HS-27A (cell line): Measurements from ENCODE around the gene TRRAP.

Experiments used
- DNase-seq: peaks from one replicate; pipeline ENCODE4 v3.0.0-alpha.2; 2012; ENCODE audit warnings: low read depth, missing footprints

The TRRAP gene

DNA sequence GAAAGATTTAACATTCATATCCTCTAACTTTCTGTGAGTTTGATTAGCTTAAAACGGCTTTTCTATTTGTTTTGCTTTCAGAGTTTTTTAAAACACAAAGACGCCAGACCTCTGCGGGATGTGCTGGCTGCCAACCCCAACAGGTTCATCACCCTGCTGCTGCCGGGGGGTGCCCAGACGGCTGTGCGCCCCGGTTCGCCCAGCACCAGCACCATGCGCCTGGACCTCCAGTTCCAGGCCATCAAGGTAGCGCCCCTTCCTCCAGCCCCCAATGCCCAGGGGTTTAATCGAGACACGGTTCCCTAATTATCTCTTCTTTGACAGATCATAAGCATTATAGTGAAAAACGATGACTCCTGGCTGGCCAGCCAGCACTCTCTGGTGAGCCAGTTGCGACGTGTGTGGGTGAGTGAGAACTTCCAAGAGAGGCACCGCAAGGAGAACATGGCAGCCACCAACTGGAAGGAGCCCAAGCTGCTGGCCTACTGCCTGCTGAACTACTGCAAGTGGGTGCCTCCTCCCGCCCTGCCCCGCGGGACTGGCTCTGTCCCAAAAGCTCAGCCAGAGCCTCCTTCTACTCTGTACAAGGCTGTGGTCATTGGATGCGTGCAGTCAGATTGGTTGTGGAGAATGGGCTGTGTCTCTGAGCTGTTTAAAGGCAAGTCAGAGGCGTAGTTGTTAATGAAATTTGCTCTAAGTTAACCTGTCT, 71.2 kb downstream of the TRRAP start:
- DNase-seq, result no peak

DNA sequence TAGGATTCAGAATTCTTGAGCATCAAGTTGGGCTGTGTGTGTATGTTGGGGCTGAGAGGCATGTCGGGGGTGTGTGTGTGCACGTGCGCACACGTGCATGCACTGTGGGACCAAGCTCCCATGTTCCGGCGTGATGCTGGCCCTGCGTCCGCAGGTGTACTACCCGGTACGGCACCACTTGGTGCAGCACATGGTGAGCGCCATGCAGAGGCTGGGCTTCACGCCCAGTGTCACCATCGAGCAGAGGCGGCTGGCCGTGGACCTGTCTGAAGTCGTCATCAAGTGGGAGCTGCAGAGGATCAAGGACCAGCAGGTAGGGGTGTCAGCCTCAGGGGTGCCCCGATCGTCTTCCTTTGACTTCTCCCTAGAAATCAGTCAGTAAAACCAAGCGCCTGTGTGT, 77.7 kb downstream of the TRRAP start:
- no peak for DNase-seq

DNA sequence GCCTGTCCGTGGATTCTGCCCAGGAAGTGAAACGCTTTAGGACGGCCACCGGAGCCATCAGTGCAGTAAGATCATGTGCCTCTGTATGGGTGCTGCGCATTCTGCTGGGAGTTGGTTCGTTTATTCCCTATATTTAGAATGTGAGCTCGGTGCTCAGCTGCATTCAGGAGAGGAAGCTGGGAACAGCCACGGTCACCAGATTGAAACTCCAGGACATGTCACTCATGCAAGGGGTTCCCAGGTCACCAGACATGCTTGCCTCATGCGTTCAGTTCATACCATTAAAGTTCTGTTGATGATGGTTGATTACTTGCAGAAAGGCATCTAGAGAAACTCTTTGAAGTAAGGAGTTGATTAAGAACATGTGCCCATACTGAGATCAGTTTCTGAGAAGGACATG, 78.1 kb downstream of the TRRAP start:
- DNase-seq, result no peak

DNA sequence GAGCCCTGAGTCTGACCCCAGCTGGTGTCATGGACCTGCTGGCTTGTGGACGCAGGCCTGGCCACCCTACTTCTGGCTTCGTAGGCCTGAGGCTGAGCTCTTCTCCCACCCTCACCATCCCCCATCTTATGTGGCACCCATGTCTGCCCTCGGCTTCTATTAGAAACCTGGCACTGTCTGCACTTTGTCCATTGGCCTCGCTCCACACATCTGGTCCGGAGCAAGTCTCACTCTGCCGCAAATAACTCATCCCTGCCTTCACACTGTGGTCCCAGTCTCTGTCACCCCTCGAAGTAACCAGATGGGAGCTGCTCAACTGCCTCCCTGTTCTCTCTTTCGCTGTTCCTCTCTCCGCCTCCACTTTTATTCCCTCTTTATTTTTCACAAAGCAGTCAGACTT, 78.6 kb downstream of the TRRAP start:
- DNase-seq, result no peak

DNA sequence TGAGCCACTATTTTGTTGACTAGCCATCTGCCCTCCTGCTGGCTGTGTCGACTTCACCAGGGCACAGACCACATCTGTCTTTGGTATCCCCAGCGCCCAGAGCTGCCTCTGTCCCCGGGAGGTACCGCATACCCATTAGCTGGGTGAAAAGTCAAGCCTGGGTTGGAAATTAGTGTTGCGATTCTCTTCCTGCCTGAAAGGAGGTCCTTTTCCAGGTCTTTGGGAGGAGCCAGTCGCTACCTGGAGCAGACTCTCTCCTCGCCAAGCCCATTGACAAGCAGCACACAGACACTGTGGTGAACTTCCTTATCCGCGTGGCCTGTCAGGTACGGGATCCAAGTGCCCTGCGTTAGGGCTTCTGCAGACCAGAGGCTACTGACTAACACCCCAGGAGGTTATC, 79.4 kb downstream of the TRRAP start:
- DNase-seq, result no peak

DNA sequence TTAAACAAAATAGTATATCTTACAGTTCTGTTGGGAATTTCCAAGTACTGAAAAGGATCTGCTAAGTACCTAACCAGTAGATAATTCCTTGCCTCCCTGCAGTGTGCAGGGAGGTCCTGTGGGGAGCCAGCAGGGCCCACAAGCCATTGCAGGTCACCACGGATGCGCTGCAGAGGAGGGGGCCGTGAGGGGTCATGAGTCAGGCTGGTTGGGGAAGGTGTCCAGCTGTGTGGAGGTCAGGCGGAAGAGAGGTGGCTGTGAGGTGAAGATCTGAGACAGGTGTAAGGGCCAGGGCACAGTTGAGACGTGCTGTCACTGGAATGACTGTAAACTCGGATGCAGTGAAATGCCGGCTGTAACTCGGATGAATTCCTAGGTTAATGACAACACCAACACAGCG, 80.6 kb downstream of the TRRAP start:
- DNase-seq, result no peak

DNA sequence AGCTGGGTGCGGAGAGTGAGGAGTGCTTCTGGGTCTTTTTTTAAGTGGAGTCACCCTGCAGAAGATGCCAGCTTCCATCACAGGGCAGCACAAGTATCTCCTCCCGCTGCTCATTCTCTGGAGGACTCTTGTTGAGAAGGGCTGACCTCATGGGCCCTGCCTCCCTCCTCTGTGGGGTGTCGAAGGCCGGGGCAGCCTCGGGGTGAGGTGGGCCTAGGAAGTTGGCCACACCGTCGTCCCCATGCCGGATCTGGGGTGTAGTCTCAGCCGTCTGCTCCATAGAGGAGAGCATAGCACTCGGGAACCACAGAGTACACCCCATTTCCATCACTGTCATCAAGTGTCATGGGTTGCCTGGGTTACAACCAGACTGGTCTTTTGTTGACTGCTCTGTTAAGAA, 85.0 kb downstream of the TRRAP start:
- no peak for DNase-seq

DNA sequence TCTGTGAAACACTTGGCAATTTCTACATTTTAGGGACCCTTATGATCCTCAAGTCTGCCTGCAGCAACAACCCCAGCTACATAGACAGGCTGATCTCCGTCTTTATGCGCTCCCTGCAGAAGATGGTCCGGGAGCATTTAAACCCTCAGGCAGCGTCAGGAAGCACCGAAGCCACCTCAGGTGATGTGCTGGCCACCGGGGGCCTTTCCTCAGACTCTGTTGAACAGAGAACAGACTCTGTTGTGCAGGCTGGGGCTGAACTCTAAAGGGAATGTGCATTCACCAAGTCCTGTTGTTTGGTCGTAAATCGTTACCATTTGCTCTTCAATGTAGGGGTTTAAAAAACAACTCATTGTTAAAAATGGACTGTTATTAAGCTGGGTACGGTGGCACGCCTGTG, 86.3 kb downstream of the TRRAP start:
- no peak for DNase-seq

DNA sequence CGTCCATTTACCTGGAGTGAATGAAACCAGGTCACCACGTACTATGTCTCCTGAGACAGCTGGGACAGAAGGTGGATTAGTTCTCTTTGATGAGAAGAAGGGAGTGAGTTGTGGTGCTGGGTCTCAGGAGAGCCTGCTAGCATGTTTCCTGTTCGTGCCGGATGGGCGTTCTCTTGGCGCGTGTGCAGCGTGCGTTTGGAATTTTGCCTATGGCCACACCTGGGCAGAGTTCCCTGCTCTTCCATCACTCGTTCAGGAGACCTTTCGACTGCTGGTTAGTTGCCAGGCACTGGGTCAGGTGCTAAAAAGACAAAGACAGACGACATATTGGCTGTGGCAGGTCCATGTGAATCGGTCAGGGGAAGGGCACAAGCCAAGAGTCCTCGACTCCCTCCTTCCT, 90.3 kb downstream of the TRRAP start:
- DNase-seq, result no peak

DNA sequence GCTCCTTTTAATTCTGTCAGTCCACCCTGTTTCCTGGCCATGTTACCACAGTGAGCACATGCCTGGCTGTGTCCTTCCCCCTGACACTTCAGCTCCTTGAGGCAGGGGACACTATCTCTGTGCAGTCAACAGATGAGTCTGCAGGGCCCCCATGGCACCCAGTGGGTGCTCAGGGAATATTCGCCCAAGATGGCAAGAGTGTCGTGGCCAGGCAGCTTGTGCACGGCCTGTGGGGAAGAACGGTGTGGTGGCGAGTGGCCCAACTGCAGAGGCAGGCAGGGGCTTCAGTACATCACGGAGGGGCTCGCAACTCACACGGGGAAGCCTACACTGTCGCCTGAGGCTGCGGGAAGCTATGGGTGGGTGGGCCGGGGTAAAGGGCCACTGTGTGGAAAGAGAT, 91.1 kb downstream of the TRRAP start:
- no peak for DNase-seq

DNA sequence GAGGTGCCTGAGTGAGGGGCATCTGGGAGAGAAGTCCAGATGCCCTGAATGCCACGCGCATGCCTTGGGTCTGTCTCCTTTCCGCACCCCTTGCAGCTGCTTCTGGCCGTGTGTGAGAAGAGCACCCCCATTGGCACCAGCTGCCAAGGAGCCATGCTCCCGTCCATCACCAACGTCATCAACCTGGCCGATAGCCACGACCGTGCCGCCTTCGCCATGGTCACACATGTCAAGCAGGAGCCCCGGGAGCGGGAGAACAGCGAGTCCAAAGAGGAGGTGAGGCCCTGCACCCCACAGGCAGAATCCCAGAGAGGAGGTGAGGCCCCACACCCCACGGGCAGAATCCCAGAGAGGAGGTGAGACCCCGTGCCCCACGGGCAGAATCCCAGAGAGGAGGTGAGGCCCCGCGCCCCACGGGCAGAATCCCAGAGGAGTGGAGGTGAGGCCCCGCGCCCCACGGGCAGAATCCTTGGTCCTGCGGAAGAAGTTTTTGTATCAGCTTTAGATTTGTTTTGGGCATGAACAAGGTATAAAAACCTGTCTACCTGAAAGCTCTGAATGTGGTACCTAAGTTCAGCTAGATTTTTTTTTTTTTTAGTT, 91.8 kb downstream of the TRRAP start:
- DNase-seq, result no peak

DNA sequence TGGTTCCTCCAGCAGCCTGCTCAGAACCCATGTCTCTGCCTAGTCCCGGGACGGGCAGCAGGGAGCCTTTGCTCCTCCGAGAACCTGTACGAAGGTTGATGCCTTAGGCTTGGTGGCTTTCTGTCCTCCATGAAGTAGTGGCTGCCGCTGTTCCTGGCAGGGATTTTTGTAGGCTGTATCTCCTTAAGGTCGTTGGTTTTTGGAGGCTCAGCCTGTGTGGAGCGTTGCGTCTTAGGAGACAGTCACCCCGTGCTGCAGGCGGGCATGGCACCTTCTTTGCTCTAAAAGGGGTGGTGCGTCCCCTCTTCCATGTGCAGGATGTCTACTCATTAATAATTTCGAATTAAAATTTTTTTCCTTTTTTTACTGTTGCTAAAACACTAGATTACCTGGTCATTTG, 92.5 kb downstream of the TRRAP start:
- no peak for DNase-seq

DNA sequence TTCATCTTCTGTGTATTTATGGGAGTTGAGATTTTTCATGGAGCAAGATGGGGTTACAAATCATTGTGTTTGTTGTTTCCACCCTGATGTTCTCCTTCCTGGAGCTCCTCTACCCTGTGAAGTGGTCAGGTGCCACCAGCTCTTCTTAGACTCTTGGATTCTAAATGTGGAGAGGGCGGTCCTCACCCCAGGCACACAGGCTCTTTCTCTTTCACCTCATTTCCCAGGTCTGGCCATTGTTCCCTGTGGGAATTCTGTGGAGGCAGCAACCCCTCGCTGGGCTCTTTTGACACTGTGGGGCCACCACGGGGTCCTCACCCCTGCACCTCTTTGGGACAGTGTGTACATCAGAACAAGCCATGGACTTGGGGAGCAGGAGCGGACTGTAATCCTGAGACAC, 95.9 kb downstream of the TRRAP start:
- DNase-seq, result no peak

DNA sequence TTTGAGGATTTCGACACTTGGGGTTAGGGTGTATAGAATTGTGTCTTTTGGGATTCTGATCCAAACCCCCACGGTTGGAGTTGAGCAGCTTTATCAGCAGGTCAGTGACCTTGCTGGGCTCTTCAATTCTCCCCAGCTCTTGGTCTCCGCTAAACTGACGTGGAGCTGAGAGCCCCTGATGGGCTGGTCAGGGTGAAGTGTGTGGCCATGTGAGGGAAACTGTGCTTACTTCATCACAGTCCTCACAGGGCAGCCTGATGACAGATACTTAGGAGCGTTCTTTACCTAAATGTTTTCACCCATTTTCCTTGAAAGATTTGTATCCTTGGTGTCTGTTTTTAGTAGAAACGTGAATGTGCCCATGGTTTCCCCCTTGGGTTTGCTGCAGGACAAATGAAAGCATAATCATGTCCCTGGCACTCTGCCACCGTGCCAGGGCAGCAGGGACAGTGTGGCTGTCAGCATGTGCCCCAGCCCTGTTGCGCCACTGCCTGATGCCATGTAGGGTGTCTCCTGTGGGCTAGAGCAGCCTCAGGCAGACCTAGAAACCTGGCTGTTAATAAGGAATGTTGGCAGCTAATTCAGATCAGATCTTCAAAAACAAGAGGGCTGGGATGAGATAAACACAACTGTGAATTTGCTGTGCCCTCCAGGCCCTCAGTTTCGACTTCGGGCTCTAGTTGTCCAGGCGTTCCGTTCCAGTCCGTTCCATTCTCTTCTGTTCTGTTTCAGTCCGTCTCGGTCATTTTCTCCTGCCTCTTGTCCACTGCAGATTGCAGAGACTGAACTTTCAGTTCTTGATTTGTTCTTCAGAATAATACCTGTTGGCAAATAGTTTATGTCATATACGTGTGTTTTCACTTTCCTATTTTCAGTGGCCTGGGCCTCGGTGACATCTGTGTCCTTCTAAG, 96.8 kb downstream of the TRRAP start:
- DNase-seq, result no peak

DNA sequence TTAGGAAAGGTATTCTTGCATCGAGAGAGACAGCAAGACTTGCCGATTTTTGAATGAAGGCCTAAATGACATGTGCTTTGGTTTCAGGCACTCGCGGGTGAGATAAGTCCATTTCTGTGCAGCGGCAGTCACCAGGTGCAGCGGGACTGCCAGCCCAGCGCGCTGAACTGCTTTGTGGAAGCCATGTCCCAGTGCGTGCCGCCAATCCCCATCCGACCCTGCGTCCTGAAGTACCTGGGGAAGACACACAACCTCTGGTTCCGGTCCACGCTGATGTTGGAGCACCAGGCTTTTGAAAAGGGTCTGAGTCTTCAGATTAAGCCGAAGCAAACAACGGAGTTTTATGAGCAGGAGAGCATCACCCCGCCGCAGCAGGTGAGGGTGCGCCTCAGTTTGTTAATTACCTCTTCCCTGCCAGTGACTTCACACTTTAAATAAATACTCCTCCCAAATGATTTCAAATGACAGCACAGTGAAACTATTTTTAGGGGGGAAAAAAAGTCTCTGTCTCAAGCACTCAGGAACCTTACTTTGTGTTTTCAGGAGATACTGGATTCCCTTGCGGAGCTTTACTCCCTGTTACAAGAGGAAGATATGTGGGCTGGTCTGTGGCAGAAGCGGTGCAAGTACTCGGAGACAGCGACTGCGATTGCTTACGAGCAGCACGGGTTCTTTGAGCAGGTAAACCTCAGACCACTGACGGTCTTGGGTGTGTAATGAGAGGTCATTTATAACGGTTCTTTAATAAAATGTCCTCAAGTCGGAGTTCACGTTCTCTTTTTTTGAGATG, 98.3 kb downstream of the TRRAP start:
- DNase-seq, result no peak

DNA sequence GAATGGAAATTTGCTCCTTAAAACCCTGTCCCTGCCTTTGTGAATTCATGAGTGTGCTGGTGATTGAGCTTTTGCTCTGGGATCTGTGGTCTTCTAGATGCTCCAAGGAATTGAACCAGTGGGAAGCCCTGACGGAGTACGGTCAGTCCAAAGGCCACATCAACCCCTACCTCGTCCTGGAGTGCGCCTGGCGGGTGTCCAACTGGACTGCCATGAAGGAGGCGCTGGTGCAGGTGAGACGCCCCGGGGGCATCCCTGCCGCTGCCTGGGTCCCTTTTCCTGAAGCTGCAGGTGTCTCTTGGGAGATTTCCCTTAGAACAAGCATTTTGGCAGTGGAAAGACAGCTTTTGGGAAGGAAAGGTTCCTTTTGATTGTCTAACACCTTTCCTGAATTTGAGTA, 100.3 kb downstream of the TRRAP start:
- no peak for DNase-seq

DNA sequence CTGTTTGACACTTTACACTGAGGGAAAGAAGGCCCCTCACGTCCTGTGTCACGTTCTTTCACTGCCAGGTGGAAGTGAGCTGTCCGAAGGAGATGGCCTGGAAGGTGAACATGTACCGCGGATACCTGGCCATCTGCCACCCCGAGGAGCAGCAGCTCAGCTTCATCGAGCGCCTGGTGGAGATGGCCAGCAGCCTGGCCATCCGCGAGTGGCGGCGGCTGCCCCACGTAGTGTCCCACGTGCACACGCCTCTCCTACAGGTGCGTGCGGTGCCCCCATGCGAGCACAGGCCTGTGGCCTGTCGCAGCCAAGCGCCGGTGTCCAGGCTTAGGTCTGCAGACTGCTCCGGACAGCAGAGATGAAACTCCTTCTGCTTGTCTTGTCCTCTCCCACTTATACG, 103.4 kb downstream of the TRRAP start:
- no peak for DNase-seq

DNA sequence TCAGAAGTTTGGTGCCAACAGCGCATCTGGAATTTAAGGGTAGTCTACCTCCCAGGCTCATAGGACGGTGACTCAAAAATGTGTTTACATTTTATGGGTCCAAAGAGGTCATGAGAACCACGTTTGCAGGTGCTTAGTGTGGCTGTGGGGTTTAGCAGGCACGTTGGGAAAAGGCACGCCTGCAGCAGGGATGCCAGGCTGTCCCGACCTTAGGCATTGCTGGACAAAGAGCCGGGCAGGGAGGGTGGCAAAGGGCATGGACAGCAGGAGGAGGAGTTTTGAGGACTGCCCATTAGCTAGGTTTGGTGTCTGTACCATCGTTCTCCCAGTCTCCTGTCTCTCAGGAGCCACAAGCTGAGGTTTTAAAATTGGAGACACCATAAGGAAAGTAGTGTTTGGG, 104.4 kb downstream of the TRRAP start:
- DNase-seq, result no peak

DNA sequence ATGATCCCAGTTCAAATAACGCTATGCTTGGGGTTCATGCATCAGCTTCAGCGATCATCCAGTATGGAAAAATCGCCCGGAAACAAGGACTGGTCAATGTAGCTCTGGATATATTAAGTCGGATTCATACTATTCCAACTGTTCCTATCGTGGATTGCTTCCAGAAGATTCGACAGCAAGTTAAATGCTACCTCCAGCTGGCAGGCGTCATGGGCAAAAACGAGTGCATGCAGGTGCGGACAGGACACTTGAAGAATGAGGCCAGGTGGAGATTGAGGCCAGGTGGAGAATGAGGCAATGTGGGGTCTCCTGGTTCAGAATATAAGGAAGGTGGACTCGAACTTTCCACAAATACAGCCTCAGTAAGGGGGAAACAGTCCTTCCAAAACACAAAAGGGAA, 105.8 kb downstream of the TRRAP start:
- no peak for DNase-seq

DNA sequence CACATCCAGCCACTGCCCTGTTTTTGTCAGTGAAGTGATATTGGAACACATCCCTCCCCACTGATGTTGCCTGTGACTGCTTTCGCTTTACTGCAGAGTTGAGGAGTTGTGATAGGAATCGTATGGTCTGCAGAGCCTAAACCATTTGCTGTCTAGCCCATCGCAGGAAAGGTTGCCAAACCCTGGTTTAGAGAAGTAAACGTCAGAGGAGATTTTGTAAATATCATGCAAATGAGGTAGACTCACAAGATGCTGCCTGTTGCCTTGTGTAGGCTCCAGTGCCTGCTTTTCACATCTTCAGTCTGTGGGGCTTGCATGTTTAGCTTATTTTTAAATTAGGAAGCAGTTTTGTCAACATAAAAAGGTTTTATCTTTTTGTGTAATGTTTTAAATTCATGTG, 107.1 kb downstream of the TRRAP start:
- no peak for DNase-seq

DNA sequence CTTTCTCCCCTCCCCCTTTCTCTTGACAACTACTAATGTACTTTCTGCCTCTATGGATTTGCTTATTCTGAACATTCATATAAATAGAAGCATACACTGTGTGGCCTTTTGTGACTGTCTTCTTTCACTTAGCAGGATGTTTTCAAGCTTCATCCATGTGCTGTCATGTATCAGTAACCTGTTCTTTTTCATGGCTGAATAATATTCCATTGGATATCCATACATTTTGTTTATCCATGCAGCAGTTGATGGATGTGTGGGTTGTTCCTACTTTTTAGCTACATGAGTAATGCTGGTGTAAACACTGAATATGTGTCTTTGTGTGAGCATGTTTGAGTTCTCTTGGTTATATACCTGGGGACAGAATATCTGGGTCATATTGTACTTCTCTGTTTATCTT, 107.6 kb downstream of the TRRAP start:
- no peak for DNase-seq

DNA sequence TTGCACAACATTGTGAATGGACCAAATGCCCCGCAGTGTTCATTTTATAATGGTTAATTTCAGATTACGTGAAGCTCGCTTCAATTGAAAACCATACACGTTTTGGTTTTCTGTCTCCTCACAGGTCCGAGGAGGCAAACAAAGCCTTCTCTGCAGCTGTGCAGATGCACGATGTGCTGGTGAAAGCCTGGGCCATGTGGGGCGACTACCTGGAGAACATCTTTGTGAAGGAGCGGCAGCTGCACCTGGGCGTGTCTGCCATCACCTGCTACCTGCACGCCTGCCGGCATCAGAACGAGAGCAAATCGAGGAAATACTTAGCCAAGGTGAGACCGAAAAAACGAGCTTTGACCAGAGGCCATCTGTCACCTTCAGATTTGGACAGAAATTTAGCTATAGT, 110.3 kb downstream of the TRRAP start:
- no peak for DNase-seq
